C4-2B (cell line): Measurements from ENCODE around the gene WDR77.

ENCODE experiments used
- H3K27ac ChIP-seq: fragments of 450-650 bp; 2 replicates; pipeline ENCODE4 v1.5.1; 2017
- ZFX ChIP-seq: fragments of 450-650 bp; IDR thresholded peaks from 2 replicates; pipeline ENCODE4 v1.6.1; 2017
- TF ChIP-seq, protein P1 (sequence below): fragments of 450-650 bp; conservative IDR thresholded peaks from 2 replicates; pipeline ENCODE4 v1.5.1; 2017; ENCODE audit warnings: mild to moderate bottlenecking

Gene WDR77

DNA sequence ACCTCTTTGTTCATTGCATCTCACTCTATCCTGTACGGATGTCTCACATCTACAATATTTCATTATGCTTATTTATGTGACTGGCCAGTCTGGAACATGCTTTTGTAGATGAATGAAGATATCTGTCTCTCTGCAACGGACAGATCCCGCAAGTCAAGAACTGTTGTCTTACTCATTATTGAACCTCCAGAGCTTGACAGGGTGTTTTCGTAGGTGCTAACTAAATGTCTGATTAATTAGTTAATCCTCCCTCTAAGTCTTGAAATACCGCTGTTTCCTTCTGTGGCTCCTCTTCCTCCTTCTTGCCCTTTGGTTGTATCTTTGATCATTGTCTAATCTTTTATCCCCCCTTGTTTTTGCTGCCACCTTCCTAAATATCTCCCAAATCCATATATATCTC, 21.5 kb upstream of the WDR77 start:
- H3K27ac ChIP-seq = no peak overlapping the region
- TF ChIP-seq, protein P1, sequence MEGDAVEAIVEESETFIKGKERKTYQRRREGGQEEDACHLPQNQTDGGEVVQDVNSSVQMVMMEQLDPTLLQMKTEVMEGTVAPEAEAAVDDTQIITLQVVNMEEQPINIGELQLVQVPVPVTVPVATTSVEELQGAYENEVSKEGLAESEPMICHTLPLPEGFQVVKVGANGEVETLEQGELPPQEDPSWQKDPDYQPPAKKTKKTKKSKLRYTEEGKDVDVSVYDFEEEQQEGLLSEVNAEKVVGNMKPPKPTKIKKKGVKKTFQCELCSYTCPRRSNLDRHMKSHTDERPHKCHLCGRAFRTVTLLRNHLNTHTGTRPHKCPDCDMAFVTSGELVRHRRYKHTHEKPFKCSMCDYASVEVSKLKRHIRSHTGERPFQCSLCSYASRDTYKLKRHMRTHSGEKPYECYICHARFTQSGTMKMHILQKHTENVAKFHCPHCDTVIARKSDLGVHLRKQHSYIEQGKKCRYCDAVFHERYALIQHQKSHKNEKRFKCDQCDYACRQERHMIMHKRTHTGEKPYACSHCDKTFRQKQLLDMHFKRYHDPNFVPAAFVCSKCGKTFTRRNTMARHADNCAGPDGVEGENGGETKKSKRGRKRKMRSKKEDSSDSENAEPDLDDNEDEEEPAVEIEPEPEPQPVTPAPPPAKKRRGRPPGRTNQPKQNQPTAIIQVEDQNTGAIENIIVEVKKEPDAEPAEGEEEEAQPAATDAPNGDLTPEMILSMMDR = no peak
- no peak for TF ChIP-seq ZFX

DNA sequence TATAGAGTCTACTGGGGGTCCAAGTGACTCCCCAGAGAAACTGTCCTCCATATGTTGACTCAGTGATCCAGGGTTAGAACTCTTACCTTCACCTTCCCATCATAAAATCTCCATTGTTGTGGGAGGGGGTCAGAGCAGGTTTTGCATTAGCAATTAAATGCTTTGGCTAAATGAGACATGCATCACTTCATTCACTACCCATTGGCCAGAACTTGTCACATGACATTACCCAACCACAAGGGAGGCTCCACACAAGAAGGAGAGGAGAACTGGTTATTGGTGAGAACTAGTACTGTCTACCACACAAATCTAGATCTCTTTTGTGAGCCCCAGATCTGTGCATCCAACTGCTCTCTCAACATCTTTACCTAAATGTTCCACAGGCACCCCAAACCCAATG, 20.5 kb upstream of the WDR77 start:
- TF ChIP-seq ZFX = no peak
- TF ChIP-seq, protein P1 = no peak
- no peak overlapping the region for H3K27ac ChIP-seq

DNA sequence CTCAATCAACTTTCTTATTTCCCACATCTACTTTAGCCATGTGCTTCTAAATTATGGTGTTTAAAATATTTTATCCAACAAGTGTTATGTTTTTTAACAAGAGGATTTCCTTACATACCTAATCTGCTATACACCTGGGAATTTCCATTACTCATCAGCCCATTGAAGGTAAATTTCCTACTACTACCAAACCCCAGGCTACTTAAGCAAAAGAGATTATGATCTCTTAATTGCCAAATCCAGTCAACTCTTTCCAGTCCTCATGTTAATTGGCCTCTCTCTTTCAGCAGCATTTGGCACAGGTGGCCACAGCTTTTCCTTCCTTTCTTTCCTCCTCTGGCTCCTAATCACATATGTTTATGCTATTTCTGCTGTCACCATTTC, 19.7 kb upstream of the WDR77 start:
- no peak overlapping the region for H3K27ac ChIP-seq
- TF ChIP-seq, protein P1 = no peak
- TF ChIP-seq ZFX = no peak

DNA sequence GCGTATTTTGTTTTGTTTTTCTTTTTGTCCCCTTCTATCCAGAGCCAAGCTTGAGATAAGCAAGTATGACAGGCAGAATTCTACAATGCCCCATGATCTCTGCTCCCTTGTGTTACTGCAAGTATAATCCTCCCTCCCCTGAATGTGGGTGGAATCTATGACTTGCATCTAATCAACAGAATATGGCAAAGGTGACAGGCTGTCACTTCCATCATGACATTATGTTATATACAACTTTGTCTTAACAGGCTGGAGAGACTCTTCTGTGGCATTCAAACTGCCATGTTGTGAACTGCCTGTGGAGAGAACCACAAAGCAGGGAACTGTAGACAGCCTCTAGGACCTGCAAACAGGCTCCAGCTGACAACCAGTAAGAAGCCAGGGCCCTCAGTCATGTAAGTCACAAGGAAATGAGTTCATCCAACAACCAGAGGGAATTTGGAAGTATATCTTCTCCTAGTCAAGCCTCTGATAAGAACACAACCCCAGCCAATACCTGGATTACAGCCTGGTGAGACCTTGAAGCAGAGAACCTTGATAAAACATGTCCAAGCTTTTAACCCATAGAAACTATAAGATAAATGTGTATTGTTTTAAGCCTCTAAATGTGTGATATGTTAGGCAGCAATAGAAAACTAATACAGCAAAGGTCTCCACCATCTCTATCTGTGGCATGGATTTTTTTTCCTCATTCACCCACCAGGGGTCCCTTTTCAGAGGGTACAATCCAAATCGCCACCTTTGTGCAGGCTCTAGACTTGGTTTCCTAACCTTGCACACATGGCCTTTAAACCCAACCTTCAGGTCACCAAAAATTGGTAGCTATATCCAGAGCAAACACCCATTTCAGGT, 19.0 kb upstream of the WDR77 start:
- TF ChIP-seq, protein P1 = peak; percentile 12; the same call in 1 of the 2 replicates
- no peak for TF ChIP-seq ZFX
- H3K27ac ChIP-seq = no peak overlapping the region

DNA sequence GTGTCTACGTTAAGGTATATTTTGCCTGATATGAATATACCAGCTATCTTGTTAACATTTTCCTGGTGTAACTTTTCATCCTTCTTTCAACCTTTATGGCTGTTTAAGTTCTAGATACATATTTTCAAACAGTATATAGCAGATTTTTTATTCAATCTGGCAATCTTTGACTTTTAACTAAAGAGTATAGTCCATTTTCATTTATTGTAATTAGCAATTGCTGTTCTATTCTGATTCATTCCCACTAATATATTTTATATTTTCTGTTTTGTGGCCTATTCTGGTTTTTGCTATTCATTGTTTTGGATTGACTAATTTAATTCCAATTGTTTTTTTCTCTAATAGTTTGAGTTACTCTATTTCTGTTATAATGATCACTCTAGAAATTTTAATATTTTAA, 17.4 kb upstream of the WDR77 start:
- TF ChIP-seq, protein P1 = no peak
- no peak overlapping the region for H3K27ac ChIP-seq

DNA sequence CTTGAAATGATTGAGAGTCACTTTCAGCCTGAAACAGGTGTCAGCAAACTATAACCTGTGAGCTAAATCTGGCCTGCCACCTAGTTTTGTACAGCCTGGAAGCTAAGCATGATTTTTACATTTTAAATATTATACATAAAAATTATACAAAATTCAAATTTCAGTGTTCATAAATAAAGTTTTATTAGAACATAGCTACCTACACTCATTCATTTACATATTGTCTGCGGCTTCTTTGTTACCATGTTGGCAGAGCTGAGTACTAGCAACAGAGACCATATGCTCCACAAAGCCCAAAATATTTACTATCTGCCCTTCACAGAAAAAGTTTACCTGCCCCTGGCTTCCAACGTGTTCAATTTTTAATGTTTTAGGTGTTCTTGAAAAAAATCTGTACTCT, 16.7 kb upstream of the WDR77 start:
- no peak overlapping the region for H3K27ac ChIP-seq
- no peak for TF ChIP-seq ZFX
- TF ChIP-seq, protein P1 = no peak

DNA sequence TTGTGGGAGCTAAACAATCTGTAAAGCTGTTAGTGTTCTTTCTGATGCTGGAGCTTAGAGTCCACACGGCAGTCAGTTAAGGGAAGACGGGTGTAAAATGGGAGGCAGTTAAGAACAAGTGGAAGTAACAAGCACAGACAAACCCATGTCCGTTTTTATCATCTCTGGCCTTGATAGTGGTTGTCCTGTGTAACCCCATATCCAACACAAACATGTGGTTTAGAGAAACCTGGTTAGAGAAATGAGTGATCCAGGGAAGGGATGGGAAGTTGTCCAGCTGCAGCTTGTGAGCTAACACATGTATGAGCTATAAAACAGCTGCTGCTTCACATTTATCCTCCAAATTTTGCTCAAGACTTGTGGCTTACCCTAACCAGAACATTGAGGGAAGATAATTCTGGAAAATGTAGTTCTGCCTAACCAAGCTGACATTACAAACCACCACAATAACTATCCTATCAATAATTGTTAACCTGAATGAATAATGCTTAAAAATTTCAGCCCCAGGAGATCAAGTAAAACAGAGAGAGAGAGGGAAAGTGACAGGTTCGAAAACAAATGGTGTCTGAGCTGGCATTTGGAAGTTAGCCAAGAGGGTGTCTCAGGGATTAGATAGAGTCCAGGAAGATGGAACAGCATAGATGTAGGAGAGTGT, 14.1 kb upstream of the WDR77 start:
- H3K27ac ChIP-seq = no peak overlapping the region
- TF ChIP-seq, protein P1 = no peak
- TF ChIP-seq ZFX = no peak
